ENCODE measurements around the gene COL6A1. TPM values are rescaled to one million over a fixed set of nuclear protein-coding genes. Genes with fewer than 3 reads are reported as not detected.

COL6A1 gene
- polyA plus RNA-seq, 1 donor = 470 TPM

DNA sequence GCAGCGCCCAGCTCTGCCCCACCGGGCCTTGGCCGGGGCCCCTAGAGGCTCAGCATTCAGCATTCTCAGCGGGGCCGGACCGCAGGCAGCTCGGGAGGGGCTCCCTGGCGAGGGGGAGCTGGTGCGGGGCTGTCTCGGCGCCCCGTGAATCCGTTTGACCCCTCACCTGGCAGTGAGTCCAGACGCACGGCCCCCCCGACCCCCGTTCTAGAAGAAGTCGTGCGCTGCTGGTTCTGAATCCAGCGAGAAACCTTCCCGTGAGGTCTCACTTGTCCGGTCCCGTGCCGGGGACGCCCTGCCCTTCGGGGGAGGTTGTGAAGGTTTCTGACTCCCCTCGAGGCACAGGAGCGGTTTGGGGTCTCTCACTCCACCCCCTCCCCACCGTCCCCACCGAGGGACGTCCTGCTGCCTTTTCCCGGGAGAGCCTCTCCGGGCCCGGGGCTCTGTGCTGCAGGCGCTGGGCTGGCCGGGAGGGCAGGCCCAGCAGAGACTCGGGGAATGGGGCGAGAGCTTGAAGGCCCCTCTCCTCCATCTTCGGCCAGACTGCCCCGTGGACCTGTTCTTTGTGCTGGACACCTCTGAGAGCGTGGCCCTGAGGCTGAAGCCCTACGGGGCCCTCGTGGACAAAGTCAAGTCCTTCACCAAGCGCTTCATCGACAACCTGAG, 655 bp downstream of the COL6A1 start:
- Histone ChIP-seq H3K27ac (ENCODE audit: low read length) (peak overlapping the region; percentile 73), H3K36me3 (ENCODE audit: control insufficient read depth, insufficient read depth, low read length) (peaks cover 33% of the 10 kb centered on the region), H3K4me1 (ENCODE audit: control insufficient read depth, insufficient read depth, low read length) (peaks cover 6% of the 10 kb centered on the region), H3K27me3 (ENCODE audit: control insufficient read depth, insufficient read depth, low read length) (peaks cover 29% of the 10 kb centered on the region), H3K9me3 (ENCODE audit: control insufficient read depth, low read depth, low read length) (peaks cover 3% of the 10 kb centered on the region), H3K4me3 (ENCODE audit: low read length) (peak overlapping the region; percentile 87)
- DNase-seq = peak; percentile 34 to 63
- WGBS (ENCODE audit: insufficient coverage, low lambda C conversion rate) = no CpG with 5 or more reads among the region's 45 CpGs

DNA sequence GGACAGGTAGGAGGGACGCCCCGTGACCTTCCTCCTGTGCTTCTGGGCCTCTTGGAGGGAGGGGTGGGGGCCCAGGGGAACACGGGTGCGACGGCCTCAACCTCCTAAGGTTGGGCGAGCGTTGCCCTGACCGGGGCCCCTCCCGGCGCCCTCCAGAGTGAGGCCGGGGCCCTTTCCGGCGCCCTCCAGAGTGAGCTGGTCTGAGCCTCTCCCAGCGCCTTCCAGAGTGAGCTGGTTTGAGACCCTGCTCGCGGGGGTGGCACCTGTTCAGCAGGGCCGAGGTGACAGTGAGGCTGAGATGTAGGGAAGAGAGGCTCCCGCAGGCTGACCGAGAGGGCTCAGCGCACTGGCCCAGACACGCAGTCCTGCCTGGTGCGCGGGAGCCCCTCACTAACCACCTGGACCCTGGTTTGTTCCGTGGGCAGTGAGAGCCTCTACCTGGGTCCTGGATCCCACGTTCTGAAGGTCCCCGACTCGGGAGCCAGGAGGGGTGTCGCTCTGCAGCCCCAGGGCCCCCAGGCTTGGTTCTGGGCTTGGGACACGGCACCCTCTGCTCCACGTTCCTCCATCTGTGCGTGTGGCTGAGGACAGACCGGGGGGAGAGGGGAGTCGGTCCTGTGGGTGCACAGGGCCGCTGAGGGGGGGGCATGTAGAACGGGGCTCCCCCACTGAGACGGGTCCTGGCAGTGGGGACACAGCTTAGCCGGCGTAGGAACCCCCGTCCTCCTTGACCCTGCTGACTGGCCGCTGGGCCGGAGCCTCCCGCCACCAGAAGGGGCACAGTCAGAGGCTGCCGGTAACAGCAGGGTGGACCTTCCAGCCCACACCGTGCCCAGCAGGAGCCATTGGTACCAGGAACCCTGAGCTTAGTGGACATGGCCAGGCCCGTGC, 1.4 kb downstream of the COL6A1 start:
- no CpG with 5 or more reads among the region's 45 CpGs for WGBS (ENCODE audit: insufficient coverage, low lambda C conversion rate)
- peak in 1 of 2 donors; percentile 72 for DNase-seq
- peak overlapping the region; percentile 73 for H3K27ac ChIP-seq (ENCODE audit: low read length)
- H3K36me3 ChIP-seq (ENCODE audit: control insufficient read depth, insufficient read depth, low read length) = peaks cover 36% of the 10 kb centered on the region
- peaks cover 6% of the 10 kb centered on the region for H3K4me1 ChIP-seq (ENCODE audit: control insufficient read depth, insufficient read depth, low read length)
- peaks cover 3% of the 10 kb centered on the region for H3K9me3 ChIP-seq (ENCODE audit: control insufficient read depth, low read depth, low read length)
- peaks cover 26% of the 10 kb centered on the region for H3K27me3 ChIP-seq (ENCODE audit: control insufficient read depth, insufficient read depth, low read length)
- H3K4me3 ChIP-seq (ENCODE audit: low read length) = peak overlapping the region; percentile 87

DNA sequence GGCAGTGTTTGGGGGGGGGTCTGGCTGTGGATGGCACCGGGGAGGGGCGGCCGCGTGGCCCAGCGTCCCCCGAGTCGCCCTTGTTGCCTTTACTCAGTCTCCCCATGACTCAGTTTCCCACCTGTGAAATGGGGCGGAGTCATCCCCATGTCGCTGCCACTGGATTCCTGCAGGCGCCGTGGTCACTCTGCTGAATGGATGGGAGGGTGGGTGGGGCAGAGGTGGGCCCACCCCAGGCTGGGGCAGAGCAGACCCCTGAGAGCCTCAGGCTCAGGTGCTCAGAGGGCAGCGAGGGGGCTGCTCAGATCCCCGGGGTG, 2.0 kb downstream of the COL6A1 start:
- H3K4me3 ChIP-seq (ENCODE audit: low read length) = peak overlapping the region; percentile 87
- no peak overlapping the region for H3K27ac ChIP-seq (ENCODE audit: low read length)
- no CpG with 5 or more reads among the region's 13 CpGs for WGBS (ENCODE audit: insufficient coverage, low lambda C conversion rate)

DNA sequence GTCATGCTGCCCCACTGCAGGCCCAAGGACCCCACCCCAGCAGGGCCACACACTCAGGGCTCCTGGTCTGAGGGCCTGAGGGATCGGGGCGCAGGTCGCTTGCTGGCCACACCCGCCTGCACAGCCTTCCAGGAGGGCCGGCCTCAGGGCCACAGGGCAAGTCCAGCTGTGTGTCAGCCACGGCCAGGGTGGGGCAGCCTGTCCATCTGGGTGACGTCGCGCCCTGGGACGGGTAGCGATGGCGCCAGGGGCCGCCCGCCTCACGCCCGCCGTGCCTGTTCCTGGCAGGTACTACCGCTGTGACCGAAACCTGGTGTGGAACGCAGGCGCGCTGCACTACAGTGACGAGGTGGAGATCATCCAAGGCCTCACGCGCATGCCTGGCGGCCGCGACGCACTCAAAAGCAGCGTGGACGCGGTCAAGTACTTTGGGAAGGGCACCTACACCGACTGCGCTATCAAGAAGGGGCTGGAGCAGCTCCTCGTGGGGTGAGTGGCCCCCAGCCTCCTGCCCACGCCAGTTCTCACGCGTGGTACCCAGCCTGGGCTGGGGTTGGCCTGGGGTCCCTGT, 2.5 kb downstream of the COL6A1 start:
- Histone ChIP-seq H3K4me1 (ENCODE audit: control insufficient read depth, insufficient read depth, low read length) (peaks cover 6% of the 10 kb centered on the region), H3K4me3 (ENCODE audit: low read length) (no peak overlapping the region), H3K36me3 (ENCODE audit: control insufficient read depth, insufficient read depth, low read length) (peaks cover 40% of the 10 kb centered on the region), H3K9me3 (ENCODE audit: control insufficient read depth, low read depth, low read length) (peaks cover 3% of the 10 kb centered on the region), H3K27ac (ENCODE audit: low read length) (no peak overlapping the region), H3K27me3 (ENCODE audit: control insufficient read depth, insufficient read depth, low read length) (peaks cover 19% of the 10 kb centered on the region)
- no CpG with 5 or more reads among the region's 38 CpGs for WGBS (ENCODE audit: insufficient coverage, low lambda C conversion rate)
- no peak for DNase-seq

More for the DNA sequence above, 2.0 kb downstream of the COL6A1 start:
- H3K36me3 ChIP-seq (ENCODE audit: control insufficient read depth, insufficient read depth, low read length) = peaks cover 36% of the 10 kb centered on the region
- DNase-seq = no peak
- peaks cover 21% of the 10 kb centered on the region for H3K27me3 ChIP-seq (ENCODE audit: control insufficient read depth, insufficient read depth, low read length)
- H3K4me1 ChIP-seq (ENCODE audit: control insufficient read depth, insufficient read depth, low read length) = peaks cover 6% of the 10 kb centered on the region
- peaks cover 3% of the 10 kb centered on the region for H3K9me3 ChIP-seq (ENCODE audit: control insufficient read depth, low read depth, low read length)

DNA sequence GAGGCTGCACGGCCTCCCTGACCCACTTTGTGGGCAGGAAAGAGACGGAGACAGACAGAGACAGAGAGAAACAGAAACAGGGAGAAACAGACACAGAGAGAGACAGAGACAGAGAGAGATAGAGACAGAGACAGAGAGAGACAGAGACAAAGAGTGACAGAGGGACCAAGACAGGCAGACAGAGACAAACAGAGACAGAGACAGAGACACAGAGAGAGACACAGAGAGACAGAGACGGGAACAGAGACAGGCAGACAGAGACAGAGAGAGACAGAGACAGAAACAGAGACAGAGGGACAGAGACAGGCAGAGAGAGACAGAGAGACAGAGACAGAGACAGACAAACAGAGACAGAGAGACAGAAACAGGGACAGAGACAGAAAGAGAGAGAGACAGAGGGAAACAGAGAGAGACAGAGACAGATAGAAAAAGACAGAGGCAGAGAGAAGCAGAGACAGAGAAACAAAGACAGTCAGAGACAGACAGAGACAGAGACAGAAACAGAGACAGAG, 3.1 kb downstream of the COL6A1 start:
- no peak for DNase-seq
- 100% methylated on average over 2 of the region's 3 CpGs for WGBS (ENCODE audit: insufficient coverage, low lambda C conversion rate)
- H3K4me3 ChIP-seq (ENCODE audit: low read length) = no peak overlapping the region
- H3K36me3 ChIP-seq (ENCODE audit: control insufficient read depth, insufficient read depth, low read length) = peaks cover 46% of the 10 kb centered on the region
- H3K27ac ChIP-seq (ENCODE audit: low read length) = no peak overlapping the region
- peaks cover 6% of the 10 kb centered on the region for H3K4me1 ChIP-seq (ENCODE audit: control insufficient read depth, insufficient read depth, low read length)
- peaks cover 3% of the 10 kb centered on the region for H3K9me3 ChIP-seq (ENCODE audit: control insufficient read depth, low read depth, low read length)
- peaks cover 13% of the 10 kb centered on the region for H3K27me3 ChIP-seq (ENCODE audit: control insufficient read depth, insufficient read depth, low read length)

DNA sequence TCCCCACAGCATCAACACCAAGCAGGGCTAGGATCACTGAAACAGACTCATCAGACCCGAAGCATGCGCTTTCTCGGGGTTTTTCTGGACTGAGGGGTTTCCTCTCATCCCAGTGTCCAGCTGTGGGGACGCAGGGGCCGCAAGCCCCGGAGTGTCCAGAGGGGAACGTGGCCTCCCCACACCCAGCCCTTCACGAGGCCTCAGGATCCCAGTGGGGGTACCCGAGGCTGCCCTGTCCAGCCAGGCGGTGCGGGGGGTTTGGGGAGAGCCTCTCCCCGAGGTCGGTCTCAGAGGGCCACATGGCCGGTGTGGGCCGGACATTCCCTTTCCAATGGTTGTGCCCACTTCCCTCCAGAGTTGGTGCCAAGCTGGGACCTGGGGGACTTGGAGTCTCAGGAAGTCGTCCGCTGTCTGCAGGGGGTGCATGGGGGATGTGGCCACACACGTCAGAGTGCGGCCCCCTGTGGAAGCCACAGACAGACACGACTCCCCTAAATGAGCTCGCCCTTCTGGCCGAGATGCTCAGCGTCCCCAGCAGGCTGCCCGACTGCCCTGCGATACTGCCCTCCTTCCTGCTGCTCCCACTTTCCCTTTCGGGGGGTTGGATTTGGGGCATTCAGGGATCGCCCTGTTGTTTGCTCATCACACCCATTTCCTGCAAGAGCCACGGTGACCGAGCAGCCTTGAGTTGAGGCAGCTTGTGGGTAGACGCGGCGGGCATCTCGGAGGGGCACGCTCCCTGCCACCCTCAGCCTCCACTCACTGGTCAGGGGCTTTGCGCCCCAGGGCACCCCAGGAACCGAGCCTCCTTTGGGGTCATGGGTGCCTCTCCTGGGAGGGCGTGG, 4.1 kb downstream of the COL6A1 start:
- no peak overlapping the region for H3K4me3 ChIP-seq (ENCODE audit: low read length)
- H3K36me3 ChIP-seq (ENCODE audit: control insufficient read depth, insufficient read depth, low read length) = peaks cover 56% of the 10 kb centered on the region
- no CpG with 5 or more reads among the region's 37 CpGs for WGBS (ENCODE audit: insufficient coverage, low lambda C conversion rate)
- peaks cover 6% of the 10 kb centered on the region for H3K4me1 ChIP-seq (ENCODE audit: control insufficient read depth, insufficient read depth, low read length)
- peaks cover 5% of the 10 kb centered on the region for H3K27me3 ChIP-seq (ENCODE audit: control insufficient read depth, insufficient read depth, low read length)
- DNase-seq = no peak
- peaks cover 3% of the 10 kb centered on the region for H3K9me3 ChIP-seq (ENCODE audit: control insufficient read depth, low read depth, low read length)
- H3K27ac ChIP-seq (ENCODE audit: low read length) = no peak overlapping the region

DNA sequence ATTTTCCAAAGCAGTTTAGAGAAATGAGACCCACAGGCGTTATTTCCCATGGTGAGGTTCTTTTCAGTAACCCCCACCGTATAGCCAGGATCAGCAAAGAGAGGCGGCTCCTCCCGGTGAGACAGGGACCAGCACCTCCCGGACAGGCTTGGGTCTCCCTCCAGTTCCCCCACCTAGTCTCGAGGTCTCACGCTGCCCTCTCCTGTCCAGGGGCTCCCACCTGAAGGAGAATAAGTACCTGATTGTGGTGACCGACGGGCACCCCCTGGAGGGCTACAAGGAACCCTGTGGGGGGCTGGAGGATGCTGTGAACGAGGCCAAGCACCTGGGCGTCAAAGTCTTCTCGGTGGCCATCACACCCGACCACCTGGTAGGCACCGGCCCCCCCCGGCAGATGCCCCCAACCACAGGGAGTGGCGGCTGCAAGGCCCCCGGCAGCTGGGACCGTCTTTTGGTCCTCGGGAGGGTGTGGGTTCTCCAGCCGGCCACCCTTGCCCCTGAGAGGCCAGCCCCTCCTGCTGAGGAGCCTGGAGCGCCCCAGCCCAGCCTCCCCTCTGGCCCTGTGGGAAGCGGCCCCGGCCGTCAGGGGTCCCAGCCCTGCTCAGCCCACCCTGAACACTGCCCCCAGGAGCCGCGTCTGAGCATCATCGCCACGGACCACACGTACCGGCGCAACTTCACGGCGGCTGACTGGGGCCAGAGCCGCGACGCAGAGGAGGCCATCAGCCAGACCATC, 4.9 kb downstream of the COL6A1 start:
- no peak for DNase-seq
- Histone ChIP-seq H3K27me3 (ENCODE audit: control insufficient read depth, insufficient read depth, low read length) (peaks cover 2% of the 10 kb centered on the region), H3K27ac (ENCODE audit: low read length) (no peak overlapping the region), H3K9me3 (ENCODE audit: control insufficient read depth, low read depth, low read length) (peaks cover 3% of the 10 kb centered on the region), H3K36me3 (ENCODE audit: control insufficient read depth, insufficient read depth, low read length) (peaks cover 62% of the 10 kb centered on the region), H3K4me3 (ENCODE audit: low read length) (no peak overlapping the region), H3K4me1 (ENCODE audit: control insufficient read depth, insufficient read depth, low read length) (no peaks in the 10 kb centered on the region)
- no CpG with 5 or more reads among the region's 36 CpGs for WGBS (ENCODE audit: insufficient coverage, low lambda C conversion rate)

DNA sequence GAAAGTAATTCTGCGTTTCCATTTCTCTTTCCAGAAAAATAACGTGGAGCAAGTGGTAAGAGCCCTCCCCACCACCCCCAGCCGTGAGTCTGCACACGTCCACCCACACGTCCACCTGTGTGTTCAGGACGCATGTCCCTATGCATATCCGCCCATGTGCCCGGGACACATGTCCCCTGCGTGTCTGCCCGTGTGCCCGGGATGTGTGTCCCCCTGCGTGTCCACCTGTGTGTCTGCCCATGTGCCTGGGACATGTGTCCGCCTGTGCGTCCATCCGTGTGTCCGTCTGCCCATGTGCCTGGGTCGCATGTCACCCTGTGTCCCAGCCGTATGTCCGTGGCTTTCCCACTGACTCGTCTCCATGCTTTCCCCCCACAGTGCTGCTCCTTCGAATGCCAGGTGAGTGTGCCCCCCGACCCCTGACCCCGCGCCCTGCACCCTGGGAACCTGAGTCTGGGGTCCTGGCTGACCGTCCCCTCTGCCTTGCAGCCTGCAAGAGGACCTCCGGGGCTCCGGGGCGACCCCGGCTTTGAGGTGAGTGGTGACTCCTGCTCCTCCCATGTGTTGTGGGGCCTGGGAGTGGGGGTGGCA, 5.6 kb downstream of the COL6A1 start:
- no peak for DNase-seq
- Histone ChIP-seq H3K27ac (ENCODE audit: low read length) (no peak overlapping the region), H3K27me3 (ENCODE audit: control insufficient read depth, insufficient read depth, low read length) (peaks cover 2% of the 10 kb centered on the region), H3K36me3 (ENCODE audit: control insufficient read depth, insufficient read depth, low read length) (peaks cover 69% of the 10 kb centered on the region), H3K9me3 (ENCODE audit: control insufficient read depth, low read depth, low read length) (no peaks in the 10 kb centered on the region), H3K4me1 (ENCODE audit: control insufficient read depth, insufficient read depth, low read length) (no peaks in the 10 kb centered on the region), H3K4me3 (ENCODE audit: low read length) (no peak overlapping the region)
- WGBS (ENCODE audit: insufficient coverage, low lambda C conversion rate) = no CpG with 5 or more reads among the region's 29 CpGs

All from large intestine (tissue), 3 donors.